ENCODE measurements around the gene ACVR1C. TPM values are rescaled to one million over a fixed set of nuclear protein-coding genes. Genes with fewer than 3 reads are reported as not detected.

The ACVR1C gene
- total and polyA plus RNA-seq, 4 donors: 0.03 to 1.1 (median 0.33) TPM; not detected in 1

DNA sequence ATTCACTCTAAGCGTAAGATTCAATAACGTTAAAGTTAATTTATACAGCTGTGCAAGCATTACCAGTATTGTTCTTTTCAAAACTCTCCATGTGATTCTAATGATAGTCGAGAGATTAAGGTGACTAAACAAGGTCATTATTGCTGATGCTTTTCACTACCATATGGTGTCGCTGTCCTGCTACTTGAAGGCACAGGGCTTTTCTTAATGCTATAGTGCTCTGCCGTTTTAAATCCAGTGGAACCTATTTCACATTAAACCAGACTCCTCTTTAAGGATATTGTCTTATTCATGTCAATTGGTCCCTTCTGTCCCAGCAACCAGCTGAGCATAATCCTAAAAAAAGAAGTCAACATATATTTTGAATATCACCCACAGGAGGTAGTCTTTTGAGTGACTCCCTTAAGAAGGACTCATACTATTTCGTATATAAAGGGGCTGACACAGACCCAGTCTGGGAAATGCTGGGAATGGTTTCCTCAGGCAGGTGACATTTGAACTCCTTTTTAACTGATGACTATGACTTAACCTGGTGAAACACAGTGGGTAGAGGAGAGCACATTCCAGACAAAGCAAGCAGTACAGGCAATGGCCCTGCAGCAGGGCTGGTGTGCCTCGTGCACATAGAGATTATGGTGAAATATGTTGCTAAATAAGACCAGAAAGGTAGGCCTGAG lies 130.9 kb downstream of the ACVR1C start:
- H3K9me3 ChIP-seq (ENCODE audit: control insufficient read depth, low read length): no peaks in the 10 kb centered on the region
- no peak overlapping the region for H3K4me3 ChIP-seq (ENCODE audit: low read length in 2 of 2)
- ATAC-seq (ENCODE audit: low FRiP score) (no peak), DNase-seq (no peak)
- WGBS, 2 donors: 23 to 28% methylated on average over 7 of the region's 7 CpGs
- no peaks in the 10 kb centered on the region for H3K27me3 ChIP-seq (ENCODE audit: control insufficient read depth in 1 of 2, insufficient read depth in 2 of 2, low read length in 1 of 2)
- H3K4me1 ChIP-seq (ENCODE audit: control insufficient read depth in 1 of 2, insufficient read depth in 2 of 2, low read length in 2 of 2): no peaks in the 10 kb centered on the region
- intact Hi-C loops (cut with DNase I): loop anchor here (5.0 to 10.0 kb wide), 3 partner anchors 173 to 515 kb away; partner anchors contain the start of gene ERMN (in 1 of the 2)
- H3K36me3 ChIP-seq (ENCODE audit: control insufficient read depth in 1 of 2, insufficient read depth in 2 of 2, low read length in 1 of 2): no peaks in the 10 kb centered on the region
- no peak overlapping the region for H3K27ac ChIP-seq (ENCODE audit: low read depth in 1 of 2, low read length in 2 of 2)

GRCh38 chr2:157492189-157492773 lies 136.4 kb downstream of the ACVR1C start:
- intact Hi-C loops (cut with DNase I): loop anchor here in 1 of 2 donors (10.0 kb wide), 1 partner anchor 167 kb away; the partner anchor contains the start of gene ERMN
- Histone ChIP-seq H3K4me3 (ENCODE audit: low read length in 2 of 2) (no peak overlapping the region), H3K9me3 (ENCODE audit: control insufficient read depth, low read length) (no peaks in the 10 kb centered on the region), H3K36me3 (ENCODE audit: control insufficient read depth in 1 of 2, insufficient read depth in 2 of 2, low read length in 1 of 2) (no peaks in the 10 kb centered on the region), H3K27me3 (ENCODE audit: control insufficient read depth in 1 of 2, insufficient read depth in 2 of 2, low read length in 1 of 2) (no peaks in the 10 kb centered on the region), H3K27ac (ENCODE audit: low read depth in 1 of 2, low read length in 2 of 2) (no peak overlapping the region), H3K4me1 (ENCODE audit: control insufficient read depth in 1 of 2, insufficient read depth in 2 of 2, low read length in 2 of 2) (no peaks in the 10 kb centered on the region)
- ATAC-seq (ENCODE audit: low FRiP score): no peak
- peak in 1 of 2 donors; percentile 73 for DNase-seq
- 14 to 16% methylated on average over 5 of the region's 5 CpGs for WGBS, 2 donors

- DNase-seq: no peak
- Histone ChIP-seq H3K4me3 (ENCODE audit: low read length in 2 of 2) (no peak overlapping the region), H3K27me3 (ENCODE audit: control insufficient read depth in 1 of 2, insufficient read depth in 2 of 2, low read length in 1 of 2) (no peaks in the 10 kb centered on the region), H3K9me3 (ENCODE audit: control insufficient read depth, low read length) (no peaks in the 10 kb centered on the region), H3K4me1 (ENCODE audit: control insufficient read depth in 1 of 2, insufficient read depth in 2 of 2, low read length in 2 of 2) (no peaks in the 10 kb centered on the region), H3K27ac (ENCODE audit: low read depth in 1 of 2, low read length in 2 of 2) (no peak overlapping the region), H3K36me3 (ENCODE audit: control insufficient read depth in 1 of 2, insufficient read depth in 2 of 2, low read length in 1 of 2) (no peaks in the 10 kb centered on the region)
- 74% methylated on average over 1 of the region's 1 CpG for WGBS, 2 donors
- ATAC-seq (ENCODE audit: low FRiP score): no peak
- intact Hi-C loops (cut with DNase I): loop anchor here in 1 of 2 donors (10.0 kb wide), 1 partner anchor 165 kb away; the partner anchor contains the start of gene ERMN
Measured at GRCh38 chr2:157489983-157490382, 138.7 kb downstream of the ACVR1C start.

DNA sequence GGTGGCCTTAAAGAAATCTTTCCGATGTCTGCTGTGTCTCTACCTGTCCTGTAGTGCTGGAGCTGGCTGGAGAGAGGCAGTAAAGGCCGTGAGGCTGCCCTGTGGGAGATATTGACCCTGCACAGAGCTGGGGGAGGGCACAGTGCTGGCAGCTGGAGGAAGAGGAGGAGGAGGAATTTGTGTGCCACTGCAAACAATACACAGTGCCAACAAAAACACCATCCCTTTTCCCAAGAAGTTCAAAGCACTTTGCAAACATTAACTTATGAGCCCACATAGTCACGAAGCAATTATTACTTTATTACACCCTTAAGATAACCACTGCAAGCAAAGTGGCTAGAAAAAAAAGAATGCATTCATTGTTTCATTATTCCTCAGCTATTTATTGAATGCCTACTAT lies 139.8 kb downstream of the ACVR1C start:
- intact Hi-C loops (cut with DNase I): no loop called here
- Histone ChIP-seq H3K4me1 (ENCODE audit: control insufficient read depth in 1 of 2, insufficient read depth in 2 of 2, low read length in 2 of 2) (no peaks in the 10 kb centered on the region), H3K36me3 (ENCODE audit: control insufficient read depth in 1 of 2, insufficient read depth in 2 of 2, low read length in 1 of 2) (no peaks in the 10 kb centered on the region), H3K27me3 (ENCODE audit: control insufficient read depth in 1 of 2, insufficient read depth in 2 of 2, low read length in 1 of 2) (no peaks in the 10 kb centered on the region), H3K4me3 (ENCODE audit: low read length in 2 of 2) (no peak overlapping the region), H3K27ac (ENCODE audit: low read depth in 1 of 2, low read length in 2 of 2) (no peak overlapping the region), H3K9me3 (ENCODE audit: control insufficient read depth, low read length) (no peaks in the 10 kb centered on the region)
- DNase-seq: no peak
- WGBS, 2 donors: 19 to 27% methylated on average over 3 of the region's 3 CpGs
- ATAC-seq (ENCODE audit: low FRiP score): peak; percentile 55

- Histone ChIP-seq H3K9me3 (ENCODE audit: control insufficient read depth, low read length) (no peaks in the 10 kb centered on the region), H3K4me1 (ENCODE audit: control insufficient read depth in 1 of 2, insufficient read depth in 2 of 2, low read length in 2 of 2) (no peaks in the 10 kb centered on the region), H3K27me3 (ENCODE audit: control insufficient read depth in 1 of 2, insufficient read depth in 2 of 2, low read length in 1 of 2) (no peaks in the 10 kb centered on the region), H3K36me3 (ENCODE audit: control insufficient read depth in 1 of 2, insufficient read depth in 2 of 2, low read length in 1 of 2) (no peaks in the 10 kb centered on the region), H3K4me3 (ENCODE audit: low read length in 2 of 2) (no peak overlapping the region), H3K27ac (ENCODE audit: low read depth in 1 of 2, low read length in 2 of 2) (no peak overlapping the region)
- intact Hi-C loops (cut with DNase I): no loop called here
- ATAC-seq (ENCODE audit: low FRiP score) (no peak), DNase-seq (no peak)
- WGBS, 2 donors: 73 to 78% methylated on average over 3 of the region's 3 CpGs
Measured at GRCh38 chr2:157487747-157488146, 140.9 kb downstream of the ACVR1C start.

DNA sequence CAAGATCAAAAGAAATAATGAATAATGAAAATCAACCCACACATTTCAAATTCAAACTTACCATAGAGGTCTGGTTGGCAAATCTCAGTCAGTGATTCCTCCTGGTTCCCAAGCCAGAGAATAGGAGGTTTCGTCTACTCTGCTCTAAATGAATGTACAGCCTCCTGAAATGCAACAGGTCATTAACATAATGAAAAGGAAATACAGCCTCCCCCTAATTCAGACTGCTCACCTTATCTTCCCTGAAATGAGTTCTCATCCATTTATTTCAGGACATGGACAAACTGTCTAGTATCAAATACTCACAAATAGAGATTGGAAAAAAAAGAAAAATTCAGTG lies 141.4 kb downstream of the ACVR1C start:
- Histone ChIP-seq H3K4me1 (ENCODE audit: control insufficient read depth in 1 of 2, insufficient read depth in 2 of 2, low read length in 2 of 2) (no peaks in the 10 kb centered on the region), H3K36me3 (ENCODE audit: control insufficient read depth in 1 of 2, insufficient read depth in 2 of 2, low read length in 1 of 2) (no peaks in the 10 kb centered on the region), H3K27ac (ENCODE audit: low read depth in 1 of 2, low read length in 2 of 2) (no peak overlapping the region), H3K4me3 (ENCODE audit: low read length in 2 of 2) (no peak overlapping the region), H3K9me3 (ENCODE audit: control insufficient read depth, low read length) (no peaks in the 10 kb centered on the region), H3K27me3 (ENCODE audit: control insufficient read depth in 1 of 2, insufficient read depth in 2 of 2, low read length in 1 of 2) (no peaks in the 10 kb centered on the region)
- no peak for DNase-seq
- intact Hi-C loops (cut with DNase I): no loop called here
- ATAC-seq (ENCODE audit: low FRiP score): no peak
- WGBS, 2 donors: 73 to 76% methylated on average over 1 of the region's 1 CpG

DNA sequence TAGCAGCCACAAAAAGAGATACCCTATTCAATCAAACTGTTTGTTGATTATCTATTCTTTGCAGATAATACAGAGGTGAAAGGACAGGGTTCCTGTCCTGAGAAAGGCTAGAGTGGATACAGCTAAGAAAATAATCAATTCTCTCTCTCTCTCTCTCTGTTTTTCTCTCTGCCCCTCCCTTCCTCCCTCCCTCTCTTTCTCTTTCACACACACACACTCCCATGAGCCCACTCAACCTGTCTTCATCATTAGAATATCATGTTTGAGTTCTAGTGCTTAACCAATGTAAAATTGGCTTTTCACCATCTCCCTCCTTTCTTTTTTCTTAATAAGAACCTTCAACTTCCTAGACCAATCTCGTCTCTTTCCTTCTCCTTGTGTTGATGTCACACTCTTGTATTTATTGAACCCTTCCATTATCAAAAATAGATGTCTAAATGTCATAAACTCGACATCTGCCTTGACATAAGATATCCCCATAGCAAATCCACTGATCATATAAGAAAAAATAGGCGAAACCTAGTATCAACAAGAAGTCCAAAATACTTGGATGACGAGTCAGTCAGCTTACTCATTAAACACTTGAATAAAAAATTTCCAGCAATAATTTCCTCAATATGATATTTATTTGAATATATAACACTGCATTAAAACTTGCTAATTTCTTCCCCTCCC lies 141.9 kb downstream of the ACVR1C start:
- no peak for ATAC-seq (ENCODE audit: low FRiP score)
- no peak overlapping the region for H3K4me3 ChIP-seq (ENCODE audit: low read length in 2 of 2)
- no peaks in the 10 kb centered on the region for H3K27me3 ChIP-seq (ENCODE audit: control insufficient read depth in 1 of 2, insufficient read depth in 2 of 2, low read length in 1 of 2)
- no peak for DNase-seq
- WGBS, 2 donors: 77 to 79% methylated on average over 4 of the region's 4 CpGs
- no peaks in the 10 kb centered on the region for H3K4me1 ChIP-seq (ENCODE audit: control insufficient read depth in 1 of 2, insufficient read depth in 2 of 2, low read length in 2 of 2)
- no peaks in the 10 kb centered on the region for H3K36me3 ChIP-seq (ENCODE audit: control insufficient read depth in 1 of 2, insufficient read depth in 2 of 2, low read length in 1 of 2)
- H3K9me3 ChIP-seq (ENCODE audit: control insufficient read depth, low read length): no peaks in the 10 kb centered on the region
- no peak overlapping the region for H3K27ac ChIP-seq (ENCODE audit: low read depth in 1 of 2, low read length in 2 of 2)
- intact Hi-C loops (cut with DNase I): no loop called here

- Histone ChIP-seq H3K4me3 (ENCODE audit: low read length in 2 of 2) (no peak overlapping the region), H3K27me3 (ENCODE audit: control insufficient read depth in 1 of 2, insufficient read depth in 2 of 2, low read length in 1 of 2) (no peaks in the 10 kb centered on the region), H3K4me1 (ENCODE audit: control insufficient read depth in 1 of 2, insufficient read depth in 2 of 2, low read length in 2 of 2) (no peaks in the 10 kb centered on the region), H3K36me3 (ENCODE audit: control insufficient read depth in 1 of 2, insufficient read depth in 2 of 2, low read length in 1 of 2) (no peaks in the 10 kb centered on the region), H3K9me3 (ENCODE audit: control insufficient read depth, low read length) (no peaks in the 10 kb centered on the region), H3K27ac (ENCODE audit: low read depth in 1 of 2, low read length in 2 of 2) (no peak overlapping the region)
- ATAC-seq (ENCODE audit: low FRiP score) (peak; percentile 83), DNase-seq (peak; percentile 59 to 80)
- intact Hi-C loops (cut with DNase I): no loop called here
- 66 to 69% methylated on average over 3 of the region's 3 CpGs for WGBS, 2 donors
Measured at GRCh38 chr2:157480182-157480961, 148.3 kb downstream of the ACVR1C start.
